ENCODE results near the gene LRRTM4. TPM values are rescaled to one million over a fixed set of nuclear protein-coding genes. Genes with fewer than 3 reads are reported as not detected.

Gene LRRTM4
- total and polyA plus RNA-seq, 2 experiments from 2014 or later: 4.5 to 15.4 TPM

- TF ChIP-seq CTCF (conservative IDR thresholded peaks at IDR 0.05; ENCODE audit: low read depth in 2 of 2) (no peak), ZNF331 (CRISPR knock-in tag; IDR thresholded peaks at IDR 0.05; ENCODE audit: low read depth) (no peak), EZH2 (IDR thresholded peaks at IDR 0.05; ENCODE audit: low read depth, unreplicated experiment) (no peak), REST (IDR thresholded peaks at IDR 0.05; ENCODE audit: unreplicated experiment) (no peak), ETS1 (IDR thresholded peaks at IDR 0.05) (no peak), ZNF114 (CRISPR knock-in tag; IDR thresholded peaks at IDR 0.05) (no peak)
Measured at GRCh38 chr2:77007686-77008085, 514.5 kb downstream of the LRRTM4 start (continued).

- Histone ChIP-seq H3K4me3 (no peak overlapping the region), H3K27ac (ENCODE audit: low read depth) (no peak overlapping the region), H3K36me3 (ENCODE audit: insufficient read depth) (peaks cover 6% of the 10 kb centered on the region; the same call in 1 of the 2 replicates), H3K4me2 (no peak overlapping the region), H3K9me2 (ENCODE audit: insufficient read depth) (no peaks in the 10 kb centered on the region), H3K27me3 (ENCODE audit: insufficient read depth) (no peaks in the 10 kb centered on the region), H2AFZ (no peak overlapping the region), H3F3A (replicated peaks; ENCODE audit: low read depth) (no peaks in the 10 kb centered on the region), H3K79me2 (replicated peaks; ENCODE audit: insufficient read depth) (no peaks in the 10 kb centered on the region), H4K20me1 (replicated peaks; ENCODE audit: insufficient read depth) (no peaks in the 10 kb centered on the region), H3K4me1 (ENCODE audit: insufficient read depth) (peaks cover 30% of the 10 kb centered on the region)
- no peak for ATAC-seq
- Mint-ChIP-seq H3K27ac (no peak overlapping the region), H3K9me3 (peaks cover 7% of the 10 kb centered on the region; the same call in 2 of the 3 replicates), H3K4me1 (peaks cover 44% of the 10 kb centered on the region), H3K27me3 (ENCODE audit: insufficient read depth, low read depth, poor library complexity) (peaks cover 5% of the 10 kb centered on the region), H3K4me3 (no peak overlapping the region), H3K36me3 (ENCODE audit: low read depth) (peaks cover 19% of the 10 kb centered on the region; the same call in 2 of the 3 replicates)
- DNase-seq (ENCODE audit: low spot score): no peak
- TF ChIP-seq NANOG (IDR thresholded peaks at IDR 0.05; ENCODE audit: borderline replicate concordance) (no peak), ZNF331 (CRISPR knock-in tag; IDR thresholded peaks at IDR 0.05; ENCODE audit: low read depth) (no peak), CREB1 (CRISPR knock-in tag; IDR thresholded peaks at IDR 0.05; ENCODE audit: low read depth) (no peak), JUNB (IDR thresholded peaks at IDR 0.05; ENCODE audit: unreplicated experiment) (no peak), ZNF462 (CRISPR knock-in tag; IDR thresholded peaks at IDR 0.05) (no peak), CTCF (conservative IDR thresholded peaks at IDR 0.05; ENCODE audit: low read depth in 2 of 2) (no peak)
Measured at GRCh38 chr2:77005522-77005921, 516.7 kb downstream of the LRRTM4 start.
